ENCODE data around the gene HOXD9.

The HOXD9 gene

DNA sequence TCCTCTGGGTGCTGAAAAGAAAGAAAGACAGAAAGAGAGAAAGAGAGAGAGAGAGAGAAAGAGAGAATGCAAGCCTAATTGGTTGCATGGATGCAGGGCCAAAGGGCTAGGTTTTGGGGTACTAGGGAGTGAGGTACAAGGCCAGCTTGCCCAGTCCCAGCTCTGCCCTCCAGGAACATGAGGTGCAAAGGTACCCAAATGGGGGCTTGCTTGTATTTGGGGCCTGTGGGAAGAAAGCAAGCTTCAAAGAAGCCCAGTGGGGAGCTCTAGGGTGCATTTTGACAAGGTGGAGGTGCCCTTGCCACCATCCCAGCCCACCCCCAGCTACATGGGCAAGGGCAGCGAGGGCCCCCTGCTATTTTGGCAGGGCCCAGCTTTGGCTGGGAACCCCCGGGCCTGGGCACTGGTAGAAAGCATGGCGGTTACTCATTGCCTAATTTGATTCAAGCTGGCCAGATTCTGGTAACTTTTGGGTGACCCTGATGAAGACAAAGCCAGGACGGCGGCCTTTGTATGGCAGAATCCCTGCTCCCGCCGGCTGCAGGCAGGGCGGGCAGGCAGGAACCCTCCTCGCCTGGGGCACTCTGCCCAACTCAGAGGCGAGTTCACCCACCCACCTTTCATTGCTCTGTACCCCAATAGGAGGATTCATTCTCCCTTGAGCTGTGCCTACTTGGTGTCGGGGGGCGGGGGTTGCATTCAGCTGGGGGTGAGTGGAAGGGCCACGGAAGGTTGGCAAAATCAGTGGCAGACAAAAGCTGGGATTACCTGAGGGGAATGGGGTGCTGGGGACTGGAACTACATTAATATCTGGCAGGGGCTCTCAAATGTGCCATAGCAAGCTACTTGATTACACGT lies 28.3 kb downstream of the HOXD9 start:
- TF ChIP-seq, protein P1, sequence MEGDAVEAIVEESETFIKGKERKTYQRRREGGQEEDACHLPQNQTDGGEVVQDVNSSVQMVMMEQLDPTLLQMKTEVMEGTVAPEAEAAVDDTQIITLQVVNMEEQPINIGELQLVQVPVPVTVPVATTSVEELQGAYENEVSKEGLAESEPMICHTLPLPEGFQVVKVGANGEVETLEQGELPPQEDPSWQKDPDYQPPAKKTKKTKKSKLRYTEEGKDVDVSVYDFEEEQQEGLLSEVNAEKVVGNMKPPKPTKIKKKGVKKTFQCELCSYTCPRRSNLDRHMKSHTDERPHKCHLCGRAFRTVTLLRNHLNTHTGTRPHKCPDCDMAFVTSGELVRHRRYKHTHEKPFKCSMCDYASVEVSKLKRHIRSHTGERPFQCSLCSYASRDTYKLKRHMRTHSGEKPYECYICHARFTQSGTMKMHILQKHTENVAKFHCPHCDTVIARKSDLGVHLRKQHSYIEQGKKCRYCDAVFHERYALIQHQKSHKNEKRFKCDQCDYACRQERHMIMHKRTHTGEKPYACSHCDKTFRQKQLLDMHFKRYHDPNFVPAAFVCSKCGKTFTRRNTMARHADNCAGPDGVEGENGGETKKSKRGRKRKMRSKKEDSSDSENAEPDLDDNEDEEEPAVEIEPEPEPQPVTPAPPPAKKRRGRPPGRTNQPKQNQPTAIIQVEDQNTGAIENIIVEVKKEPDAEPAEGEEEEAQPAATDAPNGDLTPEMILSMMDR (conservative IDR thresholded peaks at IDR 0.05), result no peak

GRCh38 chr2:176151442-176152287 lies 29.1 kb downstream of the HOXD9 start, which contains the start of gene HOXD4:
Gene HOXD4, plus strand, starts transcription at chr2:176151550. Its CDS starts 84 bp downstream, at chr2:176151634.
- H3K27ac ChIP-seq, result no peak within 1 kb of the TSS
- TF ChIP-seq, protein P1 (conservative IDR thresholded peaks at IDR 0.05), result no peak

More for the DNA sequence above, 28.3 kb downstream of the HOXD9 start:
- H3K27ac ChIP-seq, result no peak overlapping the region

GRCh38 chr2:176152350-176153181 lies 30.0 kb downstream of the HOXD9 start:
- TF ChIP-seq, protein P1 (conservative IDR thresholded peaks at IDR 0.05), result no peak
- H3K27ac ChIP-seq, result no peak overlapping the region

GRCh38 chr2:176154576-176155252 lies 32.2 kb downstream of the HOXD9 start:
- TF ChIP-seq, protein P1 (conservative IDR thresholded peaks at IDR 0.05), result no peak
- no peak overlapping the region for H3K27ac ChIP-seq

DNA sequence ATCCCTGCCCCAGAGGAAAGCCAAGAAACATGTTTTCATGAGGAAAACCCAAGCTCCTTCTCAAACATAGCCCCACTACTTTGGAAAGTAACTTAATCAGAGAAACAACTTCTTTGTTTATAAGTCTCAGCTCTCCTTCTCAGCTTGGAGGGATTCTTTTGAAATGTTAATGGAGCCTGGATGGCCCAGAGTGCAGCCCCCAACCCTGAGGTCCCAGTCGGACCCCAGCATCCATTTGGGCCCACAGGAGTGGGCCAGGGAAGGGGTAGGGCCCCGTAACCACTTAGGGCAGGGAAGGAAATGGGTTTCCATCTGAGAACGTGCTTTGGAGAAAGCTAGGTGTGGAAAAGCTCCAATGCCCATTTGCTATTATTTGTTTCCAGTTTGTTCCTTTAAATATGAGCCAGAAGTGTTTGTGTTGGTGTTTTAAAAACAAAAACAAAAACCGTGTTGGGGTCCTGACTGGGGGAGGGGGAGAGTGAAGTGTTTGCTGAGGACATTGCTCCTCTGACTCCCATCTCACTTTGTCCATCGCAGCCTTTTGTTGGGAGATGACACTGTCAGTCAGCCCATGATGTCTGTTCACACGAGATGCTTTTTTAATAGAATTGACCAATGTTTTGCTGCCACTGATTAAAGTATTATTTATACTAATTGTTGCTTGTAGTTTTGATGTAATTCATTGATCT lies 33.0 kb downstream of the HOXD9 start:
- H3K27ac ChIP-seq, result no peak overlapping the region
- TF ChIP-seq, protein P1 (conservative IDR thresholded peaks at IDR 0.05), result no peak

DNA sequence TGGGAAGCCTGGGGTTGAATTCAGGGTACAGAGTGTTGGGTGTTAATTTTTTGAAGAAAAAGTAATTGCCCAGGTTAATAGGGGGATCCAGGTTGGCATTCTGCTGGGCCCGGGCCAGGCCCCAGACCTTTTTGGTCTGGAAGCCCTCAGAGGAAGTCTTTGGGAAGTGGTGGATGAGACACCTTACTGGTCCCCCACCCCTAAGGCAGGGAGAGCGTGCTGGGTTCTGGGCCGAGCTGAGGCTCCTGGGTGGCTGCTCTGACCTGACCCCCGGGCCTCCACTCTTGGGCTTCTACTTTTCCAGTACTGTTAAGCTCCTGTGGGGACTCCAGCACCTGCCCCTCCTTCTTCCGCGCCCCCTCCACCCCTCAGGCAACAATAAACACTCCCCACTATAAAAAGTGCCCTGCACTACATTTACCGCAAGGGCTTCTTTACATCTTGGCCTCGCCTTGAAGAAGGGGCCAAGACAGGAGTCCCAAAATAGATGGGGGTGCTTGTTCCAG lies 33.8 kb downstream of the HOXD9 start:
- TF ChIP-seq, protein P1 (conservative IDR thresholded peaks at IDR 0.05), result no peak
- H3K27ac ChIP-seq, result no peak overlapping the region

Measured in VCaP (cell line).